ENCODE measurements around the gene STMN3.

STMN3 gene

DNA sequence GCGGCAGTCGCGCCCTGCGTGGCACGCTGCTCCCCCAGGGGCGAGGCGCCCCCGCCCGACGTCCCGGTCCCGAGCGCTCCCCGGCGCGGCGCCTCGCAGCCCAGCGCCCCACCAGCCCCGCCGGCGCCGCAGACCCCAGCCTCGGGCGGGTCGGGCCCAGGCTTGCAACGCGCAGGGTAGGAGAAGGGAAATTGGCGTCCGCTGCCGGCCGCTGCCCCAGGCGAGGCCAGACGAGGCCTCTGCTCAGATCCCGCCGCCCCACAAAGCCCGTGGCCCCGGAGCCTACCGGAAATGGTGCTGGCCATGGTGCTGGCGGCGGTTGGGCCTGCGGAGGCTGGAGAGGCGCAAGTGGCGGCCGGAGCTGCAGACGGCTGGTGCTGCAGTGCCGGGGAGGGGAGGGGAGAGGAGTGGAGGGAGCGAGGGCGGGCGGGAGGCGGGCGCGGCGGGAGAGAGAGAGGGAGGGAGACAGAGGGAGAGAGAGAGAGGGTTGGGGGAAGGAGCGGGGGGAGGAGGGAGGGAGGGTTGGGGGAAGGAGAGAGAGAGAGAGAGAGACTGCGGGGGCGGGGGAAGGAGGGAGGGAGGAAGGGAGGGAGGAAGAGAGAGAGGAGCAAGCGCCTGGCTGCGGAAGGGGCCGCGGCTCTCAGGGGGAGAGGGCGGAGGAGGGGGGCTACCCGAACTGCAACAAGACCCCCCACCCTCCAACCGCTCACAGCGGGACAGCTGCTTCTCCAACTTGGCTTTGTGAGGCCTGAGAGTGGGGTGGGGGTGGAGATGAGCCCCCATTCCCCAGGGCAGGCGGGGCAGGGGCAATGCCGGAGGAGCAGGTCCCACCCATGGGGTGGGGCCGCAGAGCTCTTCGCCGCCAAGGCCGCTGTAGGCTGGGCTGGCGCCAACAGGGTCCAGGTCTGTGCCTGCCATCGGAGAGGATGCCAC lies at the start of gene STMN3:
Gene STMN3 (minus strand): TSS at position 384 of the 933 bp plus-strand sequence. CDS start 79 bp downstream, at position 305.
- DNase-seq: peak; percentile 86 to 87

- no peak for DNase-seq
Observed at GRCh38 chr20:63702036-63702665, 48.9 kb upstream of the STMN3 start.

- no peak for DNase-seq
Observed at GRCh38 chr20:63701329-63702035, 48.3 kb upstream of the STMN3 start.

GRCh38 chr20:63701051-63701328 lies 47.8 kb upstream of the STMN3 start:
- no peak for DNase-seq

- no peak for DNase-seq
Observed at GRCh38 chr20:63700199-63701050, 47.2 kb upstream of the STMN3 start.

DNA sequence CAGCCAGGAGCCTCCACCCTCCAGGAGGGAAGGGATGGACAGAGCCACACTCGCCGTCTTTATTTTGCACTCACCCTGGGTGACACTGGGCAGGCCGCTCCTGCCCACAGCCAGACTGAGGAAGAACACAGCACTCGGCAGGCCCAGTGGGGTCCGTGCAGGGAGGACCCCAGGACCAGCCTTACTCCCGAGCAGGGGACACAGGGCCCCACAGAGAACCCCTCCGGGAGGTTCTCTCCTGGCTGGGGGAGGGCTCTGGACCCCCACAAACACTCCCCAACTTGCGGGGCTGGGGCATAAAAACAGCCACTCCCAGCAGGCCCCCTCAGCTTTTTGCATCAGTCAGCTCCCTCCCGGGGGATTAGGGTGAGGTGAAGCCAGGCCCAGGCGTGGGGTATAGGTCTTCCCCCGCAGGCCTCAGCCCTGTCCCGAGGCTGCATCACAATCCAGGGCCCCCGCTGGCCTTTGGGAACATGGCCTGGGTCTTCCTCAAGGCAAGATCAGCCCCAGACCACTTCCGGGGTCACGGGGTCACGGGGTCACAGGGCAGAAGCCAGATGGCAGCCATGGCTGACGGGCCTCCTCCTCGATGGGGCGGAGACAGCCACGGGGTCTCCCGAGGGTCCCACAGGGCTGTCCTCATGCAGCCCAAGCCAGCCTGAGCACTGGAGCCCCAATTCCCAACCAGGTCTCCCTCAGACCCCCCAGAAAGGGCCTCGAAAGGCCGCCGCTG lies 46.4 kb upstream of the STMN3 start:
- no peak for DNase-seq

DNA sequence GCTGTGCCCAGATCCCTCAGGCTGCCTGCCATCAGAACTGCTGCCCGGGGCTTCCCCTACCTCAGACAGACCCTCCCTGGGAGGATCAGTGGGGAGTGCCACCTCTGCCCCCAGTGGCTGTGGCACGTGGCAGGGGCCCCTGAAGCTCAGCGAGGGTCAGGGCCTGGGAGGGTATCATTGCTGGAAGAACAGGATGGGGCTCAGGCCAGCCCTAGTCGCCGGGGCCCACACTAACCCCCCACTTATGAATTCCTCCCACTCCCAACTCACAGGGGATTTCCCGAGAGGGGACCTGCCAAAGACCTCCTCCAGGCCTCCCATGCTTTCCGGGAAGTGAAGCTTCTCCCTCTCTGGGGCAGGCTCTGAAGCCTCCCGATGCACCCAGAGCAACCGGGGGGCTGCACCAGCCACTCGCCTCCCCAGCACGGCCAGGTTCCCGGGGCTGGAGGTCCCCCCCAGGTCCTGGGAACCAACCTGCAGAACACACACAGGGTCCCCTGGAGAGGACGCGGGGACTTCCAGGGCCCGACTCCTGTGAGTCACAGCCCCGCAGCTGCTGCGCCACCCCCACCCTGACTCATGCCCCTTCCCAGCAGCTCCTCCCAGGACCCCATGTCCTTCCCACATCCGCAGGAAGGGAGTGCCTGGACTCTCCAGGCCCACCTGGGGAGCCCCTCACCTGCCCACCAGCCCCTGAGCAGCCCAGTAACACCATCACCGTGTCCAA lies 45.7 kb upstream of the STMN3 start:
- no peak for DNase-seq

DNA sequence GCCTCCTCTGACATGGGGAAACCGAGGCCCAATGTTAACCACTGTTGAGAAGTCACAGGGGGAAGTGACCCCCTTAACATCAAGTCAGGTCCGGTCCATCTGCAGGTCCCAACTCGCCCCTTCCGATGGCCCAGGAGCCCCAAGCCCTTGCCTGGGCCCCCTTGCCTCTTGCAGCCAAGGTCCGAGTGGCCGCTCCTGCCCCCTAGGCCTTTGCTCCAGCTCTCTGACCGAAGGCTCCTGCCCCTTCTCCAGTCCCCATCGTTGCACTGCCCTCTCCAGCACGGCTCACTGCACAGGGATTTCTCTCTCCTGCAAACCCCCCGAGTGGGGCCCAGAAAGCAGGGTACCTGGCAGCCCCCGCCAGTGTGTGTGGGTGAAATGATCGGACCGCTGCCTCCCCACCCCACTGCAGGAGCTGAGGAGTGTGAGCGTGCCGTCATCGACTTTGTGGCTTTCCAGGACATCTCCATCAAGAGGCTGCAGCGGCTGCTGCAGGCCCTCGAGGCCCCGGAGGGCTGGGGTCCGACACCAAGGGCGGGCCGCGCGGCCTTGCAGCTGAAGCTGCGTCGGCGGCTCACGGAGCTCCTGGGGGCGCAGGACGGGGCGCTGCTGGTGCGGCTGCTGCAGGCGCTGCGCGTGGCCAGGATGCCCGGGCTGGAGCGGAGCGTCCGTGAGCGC lies 44.8 kb upstream of the STMN3 start:
- DNase-seq: no peak

DNA sequence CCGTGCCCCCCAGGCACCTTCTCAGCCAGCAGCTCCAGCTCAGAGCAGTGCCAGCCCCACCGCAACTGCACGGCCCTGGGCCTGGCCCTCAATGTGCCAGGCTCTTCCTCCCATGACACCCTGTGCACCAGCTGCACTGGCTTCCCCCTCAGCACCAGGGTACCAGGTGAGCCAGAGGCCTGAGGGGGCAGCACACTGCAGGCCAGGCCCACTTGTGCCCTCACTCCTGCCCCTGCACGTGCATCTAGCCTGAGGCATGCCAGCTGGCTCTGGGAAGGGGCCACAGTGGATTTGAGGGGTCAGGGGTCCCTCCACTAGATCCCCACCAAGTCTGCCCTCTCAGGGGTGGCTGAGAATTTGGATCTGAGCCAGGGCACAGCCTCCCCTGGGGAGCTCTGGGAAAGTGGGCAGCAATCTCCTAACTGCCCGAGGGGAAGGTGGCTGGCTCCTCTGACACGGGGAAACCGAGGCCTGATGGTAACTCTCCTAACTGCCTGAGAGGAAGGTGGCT lies 44.2 kb upstream of the STMN3 start:
- DNase-seq: no peak

DNA sequence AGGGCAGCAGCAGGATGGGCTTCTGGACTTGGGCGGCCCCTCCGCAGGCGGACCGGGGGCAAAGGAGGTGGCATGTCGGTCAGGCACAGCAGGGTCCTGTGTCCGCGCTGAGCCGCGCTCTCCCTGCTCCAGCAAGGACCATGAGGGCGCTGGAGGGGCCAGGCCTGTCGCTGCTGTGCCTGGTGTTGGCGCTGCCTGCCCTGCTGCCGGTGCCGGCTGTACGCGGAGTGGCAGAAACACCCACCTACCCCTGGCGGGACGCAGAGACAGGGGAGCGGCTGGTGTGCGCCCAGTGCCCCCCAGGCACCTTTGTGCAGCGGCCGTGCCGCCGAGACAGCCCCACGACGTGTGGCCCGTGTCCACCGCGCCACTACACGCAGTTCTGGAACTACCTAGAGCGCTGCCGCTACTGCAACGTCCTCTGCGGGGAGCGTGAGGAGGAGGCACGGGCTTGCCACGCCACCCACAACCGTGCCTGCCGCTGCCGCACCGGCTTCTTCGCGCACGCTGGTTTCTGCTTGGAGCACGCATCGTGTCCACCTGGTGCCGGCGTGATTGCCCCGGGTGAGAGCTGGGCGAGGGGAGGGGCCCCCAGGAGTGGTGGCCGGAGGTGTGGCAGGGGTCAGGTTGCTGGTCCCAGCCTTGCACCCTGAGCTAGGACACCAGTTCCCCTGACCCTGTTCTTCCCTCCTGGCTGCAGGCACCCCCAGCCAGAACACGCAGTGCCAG lies 43.6 kb upstream of the STMN3 start, which contains the start of gene TNFRSF6B:
Gene TNFRSF6B (plus strand): TSS at position 25 of the 729 bp plus-strand sequence. CDS start 116 bp downstream, at position 141.
- DNase-seq: no peak

GRCh38 chr20:63696306-63696627 lies 43.0 kb upstream of the STMN3 start:
- DNase-seq: no peak

DNA sequence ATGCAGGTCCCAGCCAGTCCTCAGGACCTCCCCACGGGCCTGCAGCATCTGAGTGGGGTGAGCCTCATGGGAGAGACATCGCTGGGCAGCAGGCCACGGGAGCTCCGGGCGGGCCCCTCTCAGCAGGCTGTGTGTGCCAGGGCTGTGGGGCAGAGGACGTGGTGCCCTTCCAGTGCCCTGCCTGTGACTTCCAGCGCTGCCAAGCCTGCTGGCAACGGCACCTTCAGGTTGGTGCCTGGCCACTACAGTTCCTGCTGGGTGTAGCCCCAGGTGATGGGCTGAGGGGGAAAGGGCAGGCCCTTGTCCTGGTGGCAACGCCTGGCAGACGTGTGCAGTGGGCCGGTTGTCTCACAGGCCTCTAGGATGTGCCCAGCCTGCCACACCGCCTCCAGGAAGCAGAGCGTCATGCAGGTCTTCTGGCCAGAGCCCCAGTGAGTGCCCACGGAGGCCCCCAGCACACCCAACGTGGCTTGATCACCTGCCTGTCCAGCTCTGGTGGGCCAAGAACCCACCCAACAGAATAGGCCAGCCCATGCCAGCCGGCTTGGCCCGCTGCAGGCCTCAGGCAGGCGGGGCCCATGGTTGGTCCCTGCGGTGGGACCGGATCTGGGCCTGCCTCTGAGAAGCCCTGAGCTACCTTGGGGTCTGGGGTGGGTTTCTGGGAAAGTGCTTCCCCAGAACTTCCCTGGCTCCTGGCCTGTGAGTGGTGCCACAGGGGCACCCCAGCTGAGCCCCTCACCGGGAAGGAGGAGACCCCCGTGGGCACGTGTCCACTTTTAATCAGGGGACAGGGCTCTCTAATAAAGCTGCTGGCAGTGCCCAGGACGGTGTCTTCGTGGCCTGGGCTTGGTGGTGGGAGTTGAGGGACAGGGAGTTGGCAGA lies 42.4 kb upstream of the STMN3 start:
- DNase-seq: no peak

GRCh38 chr20:63694584-63695423 lies 41.6 kb upstream of the STMN3 start:
- DNase-seq: no peak

DNA sequence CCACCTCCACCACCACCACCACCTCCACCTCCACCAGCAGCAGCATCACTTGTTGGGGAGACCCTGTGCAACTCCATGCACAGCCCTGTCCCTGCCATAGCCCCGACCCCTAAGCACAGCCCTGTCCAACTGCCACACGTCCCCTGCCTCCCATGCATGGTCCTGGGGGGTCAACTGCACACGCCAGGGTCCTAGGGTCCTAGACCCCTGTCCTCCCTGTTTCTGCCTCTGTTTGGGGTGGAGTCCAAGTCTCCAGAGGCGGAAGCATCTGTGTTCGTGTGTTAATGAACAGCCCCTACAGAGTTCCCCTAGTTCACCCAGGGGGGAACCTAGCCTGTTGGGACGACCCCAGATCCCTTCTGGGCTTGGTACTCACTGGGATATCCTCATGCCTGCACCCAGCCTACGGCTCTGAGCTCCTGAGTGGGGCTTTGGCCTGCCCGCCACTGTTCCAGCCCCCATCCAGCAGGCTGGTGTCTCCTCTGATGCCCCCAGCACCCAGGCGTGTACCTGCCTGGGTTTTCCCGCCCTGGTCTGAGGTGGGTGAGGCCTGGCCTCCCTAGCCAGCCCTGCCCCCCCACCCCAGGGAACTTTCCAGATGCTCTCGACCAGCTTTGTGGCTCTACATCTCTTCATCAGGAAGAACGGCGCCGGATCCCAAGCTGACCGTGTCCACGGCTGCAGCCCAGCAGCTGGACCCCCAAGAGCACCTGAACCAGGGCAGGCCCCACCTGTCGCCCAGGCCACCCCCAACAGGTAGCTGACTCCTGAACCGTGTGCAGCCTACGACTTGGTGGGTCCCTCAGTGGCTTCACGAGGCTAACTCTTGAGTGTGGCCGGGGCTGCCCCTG lies 40.7 kb upstream of the STMN3 start:
- DNase-seq: no peak

DNA sequence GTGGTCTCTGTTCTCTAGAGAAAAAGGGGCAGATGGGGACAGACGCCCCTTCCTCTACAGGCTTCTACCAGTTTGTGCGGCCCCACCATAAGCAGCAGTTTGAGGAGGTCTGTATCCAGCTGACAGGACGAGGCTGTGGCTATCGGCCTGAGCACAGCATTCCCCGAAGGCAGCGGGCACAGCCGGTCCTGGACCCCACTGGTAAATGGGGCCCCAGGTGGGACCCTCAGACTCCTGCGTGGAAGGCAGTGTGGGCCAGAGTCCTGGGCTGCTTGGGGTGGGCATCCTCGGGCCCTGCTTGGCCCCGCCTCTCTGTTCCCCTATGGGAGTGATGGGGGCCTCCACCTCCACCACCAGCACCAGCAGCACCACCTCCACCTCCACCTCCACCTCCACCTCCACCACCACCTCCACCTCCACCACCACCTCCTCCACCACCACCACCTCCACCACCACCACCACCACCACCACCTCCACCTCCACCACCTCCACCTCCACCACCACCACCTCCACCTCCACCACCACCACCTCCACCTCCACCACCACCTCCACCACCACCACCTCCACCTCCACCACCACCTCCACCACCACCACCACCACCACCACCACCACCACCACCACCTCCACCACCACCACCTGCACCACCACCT lies 40.0 kb upstream of the STMN3 start:
- DNase-seq: no peak

DNA sequence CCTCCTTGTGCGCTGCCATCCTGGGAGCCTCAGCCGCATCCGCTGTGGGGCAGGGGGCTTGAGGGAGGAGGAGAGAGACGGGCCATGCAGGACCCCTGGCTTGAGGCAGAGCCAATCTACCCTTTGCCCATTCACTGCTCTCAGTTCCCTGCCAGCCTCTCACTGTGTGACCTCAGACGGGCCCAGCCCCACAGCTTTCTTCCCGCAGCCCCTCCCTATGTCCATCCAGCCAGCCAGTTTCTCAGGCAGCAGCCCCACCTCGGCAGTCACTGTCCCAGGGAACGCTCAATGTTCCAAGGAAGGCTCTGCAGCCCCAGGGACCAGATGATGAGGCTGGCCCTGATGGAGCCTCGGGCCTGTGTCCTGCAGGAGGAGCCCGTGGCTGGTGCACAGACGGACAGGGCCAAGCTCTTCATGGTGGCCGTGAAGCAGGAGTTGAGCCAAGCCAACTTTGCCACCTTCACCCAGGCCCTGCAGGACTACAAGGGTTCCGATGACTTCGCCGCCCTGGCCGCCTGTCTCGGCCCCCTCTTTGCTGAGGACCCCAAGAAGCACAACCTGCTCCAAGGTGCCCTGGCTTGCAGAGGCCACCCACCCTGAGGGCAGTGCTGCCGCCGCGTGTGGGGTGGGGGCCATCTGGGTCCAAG lies 39.3 kb upstream of the STMN3 start:
- no peak for DNase-seq
